HG03159 (cell line): ENCODE results near the gene FCHO2.
"Not testable (repeated sequence)": the region's sequence is repeated elsewhere in the genome, so short reads cannot be mapped to it uniquely, and the experiment has no call there.

Experiments used
- ATAC-seq: cut with Tn5 transposase; IDR thresholded peaks from one replicate; pipeline ENCODE4 v1.9.1; 2021; ENCODE audit warnings: mild to moderate bottlenecking, moderate library complexity; ENCODE audit not compliant: unreplicated experiment

FCHO2 gene

DNA sequence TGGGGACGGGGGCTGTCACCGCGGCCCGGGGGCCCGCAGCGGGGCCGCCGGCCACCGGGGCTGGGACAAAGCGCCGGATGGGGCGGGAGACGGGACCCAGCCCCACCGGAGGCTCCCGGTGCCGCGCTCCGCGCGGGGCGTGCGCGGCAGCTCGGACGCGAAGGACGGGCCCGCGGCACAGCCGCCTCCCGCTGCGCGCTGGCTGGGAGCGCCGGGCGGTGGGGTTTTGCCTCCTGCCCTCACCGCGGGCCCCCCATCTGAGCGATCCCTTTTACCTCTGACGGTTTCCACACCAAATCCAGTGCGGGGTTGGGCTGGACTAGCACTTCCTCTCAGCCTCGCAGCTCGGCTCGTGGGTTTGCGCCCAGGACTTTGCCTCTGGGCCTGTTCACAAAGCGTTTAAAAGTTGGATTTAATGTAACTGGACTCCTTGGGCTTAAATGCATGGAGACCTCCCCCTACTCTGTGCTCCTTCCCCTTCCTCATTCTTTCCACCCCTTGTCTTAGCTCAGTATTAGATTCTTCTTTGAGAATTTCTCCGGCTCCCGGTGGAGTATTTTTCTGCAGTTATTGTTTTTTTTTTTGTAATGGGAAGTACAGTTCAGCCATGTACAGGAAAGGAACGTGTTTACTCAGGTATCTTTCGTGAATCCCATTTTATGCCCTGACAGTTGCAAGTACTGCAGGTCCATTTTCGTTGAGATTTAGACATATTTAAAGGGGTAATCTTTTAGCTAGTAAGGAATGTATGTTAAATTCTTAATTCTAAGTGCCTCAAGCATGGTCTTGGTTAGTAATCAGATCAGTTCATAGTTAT, 691 bp downstream of the FCHO2 start:
- peak; percentile 30 for ATAC-seq

DNA sequence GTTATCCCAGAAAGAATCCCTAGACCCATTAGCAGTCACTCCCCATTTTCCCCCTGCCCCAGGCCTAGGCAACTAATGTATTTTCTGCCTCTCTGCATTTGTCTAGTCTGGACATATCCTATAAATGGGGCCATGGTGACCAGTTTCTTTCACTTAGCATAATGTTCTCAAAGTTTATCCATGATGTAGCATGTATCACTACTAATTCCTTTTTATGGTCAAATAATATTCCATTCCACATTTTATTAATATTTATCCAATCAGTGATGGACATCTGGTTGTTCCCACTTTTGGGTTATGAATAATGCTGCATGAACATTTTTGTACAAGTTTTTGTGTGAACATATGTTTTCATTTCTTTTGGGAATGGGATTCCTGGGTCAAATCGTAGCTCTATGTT, 1.5 kb downstream of the FCHO2 start:
- ATAC-seq, result no peak

DNA sequence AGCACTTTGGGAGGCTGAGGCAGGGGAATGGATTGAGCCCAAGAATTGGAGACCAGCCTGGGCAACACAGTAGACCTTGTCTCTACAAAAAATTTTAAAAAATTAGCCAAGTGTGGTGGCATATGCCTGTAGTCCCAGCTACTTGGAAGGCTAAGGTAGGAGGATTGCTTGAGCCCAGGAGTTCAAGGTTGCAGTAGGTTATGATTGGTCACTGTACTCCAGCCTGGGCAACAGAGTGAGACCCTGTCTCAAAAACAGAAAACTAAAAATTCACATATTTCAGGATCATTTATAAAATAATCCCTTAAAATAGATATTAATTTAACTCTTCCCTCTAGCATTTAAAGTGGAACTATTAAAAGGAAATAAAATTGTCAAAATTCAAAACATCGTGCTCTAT, 3.4 kb downstream of the FCHO2 start:
- no peak for ATAC-seq

DNA sequence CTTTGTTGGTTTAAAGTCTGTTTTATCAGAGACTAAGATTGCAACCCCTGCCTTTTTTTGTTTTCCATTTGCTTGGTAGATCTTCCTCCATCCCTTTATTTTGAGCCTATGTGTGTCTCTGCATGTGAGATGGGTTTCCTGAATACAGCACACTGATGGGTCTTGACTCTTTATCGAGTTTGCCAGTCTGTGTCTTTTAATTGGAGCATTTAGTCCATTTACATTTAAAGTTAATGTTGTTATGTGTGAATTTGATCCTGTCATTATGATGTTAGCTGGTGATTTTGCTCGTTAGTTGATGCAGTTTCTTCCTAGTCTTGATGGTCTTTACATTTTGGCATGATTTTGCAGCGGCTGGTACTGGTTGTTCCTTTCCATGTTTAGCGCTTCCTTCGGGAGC, 18.6 kb downstream of the FCHO2 start:
- ATAC-seq, result not testable (repeated sequence)

DNA sequence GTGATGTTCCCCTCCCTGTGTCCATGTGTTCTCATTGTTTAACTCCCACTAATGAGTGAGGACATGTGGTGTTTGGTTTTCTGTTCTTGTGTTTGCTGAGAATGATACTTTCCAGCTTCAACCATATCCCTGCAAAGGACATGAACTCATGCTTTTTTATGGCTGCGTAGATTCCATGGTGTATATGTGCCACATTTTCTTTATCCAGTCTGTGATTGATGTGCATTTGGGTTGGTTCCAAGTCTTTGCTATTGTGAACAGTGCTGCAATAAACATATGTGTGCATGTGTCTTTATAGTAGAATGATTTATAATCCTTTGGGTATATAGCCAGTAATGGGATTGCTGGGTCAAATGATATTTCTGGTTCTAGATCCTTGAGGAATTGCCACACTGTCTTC, 21.0 kb downstream of the FCHO2 start:
- not testable (repeated sequence) for ATAC-seq

DNA sequence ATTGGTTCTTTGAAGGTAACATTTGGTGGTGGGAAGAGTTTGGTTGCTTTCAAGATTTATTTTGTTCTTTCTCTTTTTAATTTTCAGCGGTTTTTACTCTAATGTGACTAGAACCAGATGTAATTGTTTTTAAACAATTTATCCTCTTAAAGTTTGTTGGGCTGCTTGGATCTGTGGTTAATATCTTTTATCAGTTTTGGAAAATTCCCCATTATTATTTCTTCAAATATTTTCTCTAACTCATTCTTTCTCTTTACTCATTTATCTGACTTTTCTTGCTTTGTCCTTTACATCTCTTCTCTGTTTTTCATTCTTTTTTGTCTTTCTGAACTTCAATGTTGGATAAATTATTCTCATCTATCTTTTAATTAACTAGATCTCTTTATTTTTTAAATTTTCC, 29.9 kb downstream of the FCHO2 start:
- no peak for ATAC-seq

DNA sequence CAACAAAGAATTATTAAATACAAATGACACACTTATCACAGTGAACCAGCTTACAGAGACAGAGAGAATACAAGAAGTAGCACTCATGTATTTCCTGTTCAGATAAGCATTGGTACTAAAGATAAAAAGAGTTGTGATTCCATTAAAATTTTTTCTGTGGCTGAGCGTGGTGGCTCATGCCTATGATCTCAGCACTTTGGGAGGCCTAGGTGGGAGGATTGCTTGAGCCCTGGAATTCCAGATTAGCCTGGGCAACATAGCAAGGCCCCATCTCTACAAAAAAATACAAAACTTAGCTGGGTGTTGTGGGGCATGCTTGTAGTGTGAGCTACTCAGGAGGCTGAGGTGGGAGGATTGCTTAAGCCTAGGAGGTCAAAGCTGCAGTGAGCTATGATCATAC, 32.9 kb downstream of the FCHO2 start:
- no peak for ATAC-seq

DNA sequence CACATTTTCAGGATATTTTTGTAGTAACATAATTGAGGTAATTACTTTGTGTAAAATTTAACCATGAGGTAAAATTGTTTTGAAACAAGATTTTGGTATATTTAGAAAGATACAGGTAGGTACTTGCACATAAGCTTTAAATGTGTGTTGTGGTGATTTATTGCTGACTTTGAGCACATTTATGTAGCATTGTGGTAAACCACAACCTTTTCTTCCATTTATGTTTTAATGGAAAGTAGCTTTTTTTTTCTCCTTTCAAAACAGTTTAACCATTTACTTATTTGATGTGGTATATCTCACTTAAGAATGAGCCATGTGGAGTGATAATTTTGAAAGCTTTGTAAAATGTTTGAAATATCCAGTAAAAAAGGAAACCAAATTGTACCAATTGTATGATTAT, 35.6 kb downstream of the FCHO2 start:
- no peak for ATAC-seq

DNA sequence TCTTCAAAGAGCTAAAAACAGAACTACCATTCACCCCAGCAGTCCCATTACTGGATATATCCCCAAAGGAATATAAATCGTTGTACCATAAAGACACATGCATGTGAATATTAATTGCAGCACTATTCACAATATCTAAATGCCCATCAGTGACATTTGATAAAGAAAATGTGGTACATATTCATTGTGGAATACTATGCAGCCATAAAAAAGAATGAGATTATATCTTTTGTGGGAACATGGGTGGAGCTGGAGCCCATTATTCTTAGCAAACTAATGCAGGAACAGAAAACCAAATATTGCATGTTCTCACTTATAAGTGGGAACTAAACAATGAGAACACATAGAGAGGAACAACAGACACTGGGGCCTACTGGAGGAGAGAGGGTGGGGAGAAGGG, 38.7 kb downstream of the FCHO2 start:
- no peak for ATAC-seq

DNA sequence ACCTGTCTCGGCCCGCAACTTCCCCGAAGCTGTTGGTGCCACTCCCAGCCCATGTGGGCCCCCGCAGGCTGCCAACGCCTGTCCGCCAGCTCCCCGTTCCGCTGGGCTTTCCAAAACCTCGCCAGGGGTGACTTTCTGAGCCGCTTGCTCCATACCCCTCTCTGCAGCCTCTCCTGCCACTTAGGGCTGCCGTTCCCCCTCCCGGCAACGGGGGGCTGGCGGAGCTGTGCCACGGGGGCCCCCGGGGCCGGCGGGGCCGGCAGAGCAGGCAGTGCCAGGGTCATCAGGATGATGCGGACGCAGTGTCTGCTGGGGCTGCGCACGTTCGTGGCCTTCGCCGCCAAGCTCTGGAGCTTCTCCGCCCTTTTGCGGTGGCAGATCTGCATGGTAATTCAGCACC, 40.8 kb downstream of the FCHO2 start:
- ATAC-seq, result no peak

DNA sequence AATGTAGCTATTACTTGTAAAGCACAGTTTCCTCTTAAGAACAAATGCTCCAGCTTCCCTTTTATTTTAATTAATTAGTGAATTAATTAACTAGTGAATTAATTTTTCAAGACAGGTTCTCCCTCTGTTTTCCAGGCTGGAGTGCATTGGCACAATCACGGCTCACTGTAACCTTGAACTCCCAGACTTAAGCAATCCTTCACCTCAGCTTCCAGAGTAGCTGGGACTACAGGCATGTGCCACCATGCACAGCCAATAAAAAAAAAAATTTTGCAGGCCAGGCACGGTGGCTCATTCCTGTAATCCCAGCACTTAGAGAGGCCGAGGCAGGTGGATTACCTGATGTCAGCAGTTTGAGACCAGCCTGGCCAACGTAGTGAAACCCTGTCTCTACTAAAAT, 44.1 kb downstream of the FCHO2 start:
- ATAC-seq, result no peak

DNA sequence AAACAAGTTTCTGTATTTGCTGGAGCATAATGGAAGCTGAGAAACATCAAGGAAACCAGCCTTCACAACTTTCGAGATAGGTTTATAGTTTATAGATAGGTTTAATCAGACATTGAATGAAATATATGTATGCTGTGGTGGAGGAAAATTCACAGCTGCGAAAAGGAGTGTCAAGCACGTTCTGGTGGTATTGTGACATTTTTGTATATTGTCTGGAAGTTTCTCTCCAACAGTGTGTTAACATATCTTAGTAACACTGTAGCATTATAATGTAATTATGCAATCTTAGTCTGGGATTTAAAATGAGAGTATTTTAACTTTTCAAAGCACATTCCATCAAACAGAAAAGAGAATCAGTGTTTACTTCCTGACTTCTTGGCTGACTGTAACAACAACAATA, 50.0 kb downstream of the FCHO2 start:
- ATAC-seq, result no peak

DNA sequence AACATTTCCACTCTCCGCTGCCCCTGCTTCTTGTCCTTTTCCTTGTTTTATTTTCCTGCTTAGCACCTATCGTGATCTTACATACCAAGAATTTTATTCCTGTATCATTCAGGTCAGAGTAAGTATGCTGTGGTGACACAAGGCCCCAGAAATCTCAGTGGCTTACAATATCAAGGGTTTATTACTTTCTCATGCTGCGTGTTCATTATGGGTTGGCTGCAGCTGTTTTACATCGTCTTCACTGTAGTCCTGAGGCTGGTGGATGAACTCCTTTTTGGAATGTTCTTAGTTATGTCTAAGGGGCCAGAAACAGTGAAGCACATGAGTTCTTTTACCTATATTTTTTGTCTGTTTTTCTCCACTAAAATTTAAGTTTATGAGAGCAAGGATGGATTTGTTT, 51.2 kb downstream of the FCHO2 start:
- ATAC-seq, result no peak

DNA sequence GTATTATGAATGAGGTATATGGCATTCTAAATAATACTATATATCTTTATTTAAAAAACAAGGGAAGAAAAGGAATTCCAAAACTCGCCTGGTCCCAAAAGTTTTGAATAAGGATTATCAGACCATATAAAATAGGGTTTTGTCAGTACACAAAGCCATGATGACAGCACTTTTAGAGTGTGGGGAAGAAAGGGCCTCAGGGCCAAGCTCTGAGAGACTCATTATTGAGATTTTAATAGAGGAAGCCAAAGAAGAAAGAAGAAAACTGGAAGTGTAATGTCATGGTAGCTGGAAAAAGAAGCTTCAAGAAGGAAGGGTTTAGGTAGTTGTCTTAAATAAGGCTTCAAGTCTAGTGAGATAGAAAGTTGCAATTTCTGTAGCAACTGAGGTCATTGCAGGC, 53.0 kb downstream of the FCHO2 start:
- no peak for ATAC-seq

DNA sequence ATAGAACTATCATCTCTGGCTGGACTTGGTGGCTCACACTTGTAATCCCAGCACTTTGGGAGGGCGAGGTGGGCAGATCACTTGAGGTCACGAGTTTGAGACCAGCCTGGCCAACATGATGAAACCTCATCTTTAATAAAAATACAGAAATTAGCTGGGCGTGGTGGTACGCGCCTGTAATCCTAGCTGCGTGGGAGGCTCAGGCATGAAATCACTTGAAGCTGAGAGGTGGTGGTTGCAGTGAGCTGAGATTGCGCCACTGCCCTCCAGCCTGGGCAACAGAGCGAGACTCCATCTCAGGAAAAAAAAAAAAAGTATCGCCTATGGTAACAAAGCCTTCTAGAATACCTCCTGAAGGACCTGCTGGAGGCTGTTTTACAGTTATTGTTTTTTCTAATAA, 55.8 kb downstream of the FCHO2 start:
- not testable (repeated sequence) for ATAC-seq

DNA sequence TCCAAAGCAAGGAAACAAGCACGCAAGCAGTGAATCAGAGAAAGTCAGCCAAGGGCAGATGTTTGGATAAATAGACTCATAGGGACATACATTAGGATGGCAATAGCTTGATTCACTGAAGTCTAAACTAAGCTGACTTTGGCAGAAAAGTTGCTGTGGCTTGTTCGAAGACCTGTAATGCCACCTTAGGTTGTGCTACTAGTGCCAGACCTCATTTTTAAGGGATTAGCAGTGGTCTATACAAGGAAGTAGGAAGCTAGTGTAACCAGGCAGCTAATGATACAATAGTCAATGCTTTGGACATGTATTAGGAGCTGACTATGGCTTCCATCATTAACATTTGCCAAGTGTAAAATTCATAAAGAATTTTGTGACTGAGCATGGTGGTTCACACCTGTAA, 63.1 kb downstream of the FCHO2 start:
- no peak for ATAC-seq

DNA sequence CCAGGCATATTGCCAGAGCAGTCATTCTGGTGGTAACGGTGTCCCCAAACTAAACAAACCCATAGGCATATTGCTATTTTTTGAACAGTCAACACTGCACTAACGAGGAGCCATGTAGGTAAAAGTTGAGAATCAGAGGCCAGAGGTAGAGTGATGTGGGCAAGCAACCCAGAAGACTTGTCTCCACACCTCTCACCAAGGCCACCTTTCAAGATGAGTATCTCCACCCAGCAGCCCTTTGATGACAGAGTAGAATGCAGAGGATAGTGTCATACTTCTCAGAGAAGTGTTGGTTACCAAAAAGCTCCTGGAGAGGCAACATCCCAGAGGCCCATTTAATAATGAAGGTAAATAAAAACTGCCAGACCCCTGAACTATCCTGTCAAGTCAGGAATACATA, 63.9 kb downstream of the FCHO2 start:
- no peak for ATAC-seq

DNA sequence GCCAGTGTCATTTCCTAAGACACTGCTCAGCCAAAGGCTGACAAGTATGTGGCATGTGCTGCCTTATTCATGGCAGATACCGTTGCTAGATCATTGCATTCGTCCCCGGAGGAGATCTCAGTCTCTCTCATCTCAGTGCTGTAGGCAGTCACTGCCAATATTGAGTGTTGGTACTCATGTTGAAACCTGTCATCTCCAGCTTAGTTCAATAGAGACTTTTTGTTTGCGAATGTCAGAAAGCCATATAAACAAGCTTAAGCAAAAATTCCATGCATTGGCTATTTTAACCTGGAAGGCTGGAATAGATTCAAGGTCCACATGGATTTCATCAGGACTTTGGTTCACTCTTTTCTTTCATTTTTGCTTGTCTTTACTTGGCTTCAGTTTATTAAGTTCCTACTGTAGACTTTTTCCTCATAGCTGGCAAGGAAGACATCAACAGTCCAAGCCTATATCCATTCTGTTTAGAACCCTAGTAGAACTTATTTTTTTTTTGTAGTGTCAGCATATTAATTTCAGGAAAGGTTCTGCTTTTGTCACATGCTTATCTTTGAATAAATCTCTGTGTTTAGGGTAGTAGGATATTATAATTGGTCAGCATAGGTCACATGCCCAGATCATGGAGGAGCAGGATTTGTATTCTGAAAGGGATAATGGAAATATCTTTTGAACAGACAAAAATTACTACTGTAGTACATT, 66.8 kb downstream of the FCHO2 start:
- ATAC-seq, result no peak

DNA sequence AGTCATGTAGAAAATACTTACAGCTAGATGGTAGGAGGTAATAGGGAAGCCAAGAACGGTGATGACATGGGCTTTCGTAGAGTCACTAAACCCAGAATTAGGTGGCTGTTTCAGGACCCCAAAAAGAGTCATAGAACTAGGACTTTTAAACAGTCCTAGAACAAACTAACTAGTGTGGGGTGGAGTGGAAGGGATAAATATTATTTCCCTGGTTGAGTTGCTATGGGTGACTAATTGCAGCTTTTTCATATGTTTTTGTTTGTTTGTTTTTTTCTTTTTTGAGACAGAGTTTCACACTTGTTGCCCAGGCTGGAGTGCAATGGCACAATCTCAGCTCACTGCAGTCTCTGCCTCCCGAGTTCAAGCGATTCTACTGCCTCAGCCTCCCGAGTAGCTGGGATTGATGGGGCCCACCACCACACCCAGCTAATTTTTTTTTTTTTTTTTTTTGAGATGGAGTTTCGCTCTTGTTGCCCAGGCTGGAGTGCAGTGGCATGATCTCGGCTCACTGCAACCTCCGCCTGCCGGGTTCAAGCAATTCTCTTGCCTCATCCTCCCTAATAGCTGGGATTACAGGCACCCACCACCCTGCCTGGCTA, 69.2 kb downstream of the FCHO2 start:
- ATAC-seq, result not testable (repeated sequence)

DNA sequence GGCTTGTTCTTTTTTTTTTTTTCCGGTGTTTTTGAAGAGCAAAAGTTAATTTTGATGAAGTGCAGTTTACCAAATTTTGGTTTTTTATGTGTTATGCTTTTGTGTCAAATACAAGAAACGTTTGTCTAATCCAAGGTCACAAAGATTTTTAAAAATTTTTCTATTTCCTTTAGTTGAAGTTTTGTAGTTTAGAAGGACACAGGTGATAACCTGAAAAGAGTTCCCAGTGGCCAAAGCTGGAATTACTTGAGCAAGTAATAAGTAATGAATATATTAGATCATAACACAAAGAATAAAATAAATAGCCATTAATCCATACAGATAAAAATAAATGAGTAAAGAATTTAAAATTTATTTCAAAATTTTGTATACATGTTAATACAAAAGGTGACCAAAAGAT, 71.5 kb downstream of the FCHO2 start:
- no peak for ATAC-seq

DNA sequence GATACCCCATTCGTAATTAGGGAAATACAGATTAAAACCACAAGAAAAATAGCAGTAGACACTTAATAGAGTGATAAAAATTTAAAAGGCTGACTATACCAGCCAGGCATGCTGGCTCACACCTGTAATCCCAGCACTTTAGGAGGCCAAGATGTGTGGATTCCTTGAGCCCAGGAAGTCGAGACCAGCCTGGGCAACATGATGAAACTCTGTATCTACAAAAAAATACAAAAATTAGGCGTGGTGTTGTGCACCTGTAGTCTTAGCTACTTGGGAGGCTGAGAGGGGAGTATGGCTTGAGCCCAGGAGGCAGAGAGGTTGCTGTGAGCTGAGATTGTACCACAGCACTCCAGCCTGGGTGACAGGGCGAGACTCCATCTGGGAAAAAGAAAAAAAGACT, 72.0 kb downstream of the FCHO2 start:
- no peak for ATAC-seq

DNA sequence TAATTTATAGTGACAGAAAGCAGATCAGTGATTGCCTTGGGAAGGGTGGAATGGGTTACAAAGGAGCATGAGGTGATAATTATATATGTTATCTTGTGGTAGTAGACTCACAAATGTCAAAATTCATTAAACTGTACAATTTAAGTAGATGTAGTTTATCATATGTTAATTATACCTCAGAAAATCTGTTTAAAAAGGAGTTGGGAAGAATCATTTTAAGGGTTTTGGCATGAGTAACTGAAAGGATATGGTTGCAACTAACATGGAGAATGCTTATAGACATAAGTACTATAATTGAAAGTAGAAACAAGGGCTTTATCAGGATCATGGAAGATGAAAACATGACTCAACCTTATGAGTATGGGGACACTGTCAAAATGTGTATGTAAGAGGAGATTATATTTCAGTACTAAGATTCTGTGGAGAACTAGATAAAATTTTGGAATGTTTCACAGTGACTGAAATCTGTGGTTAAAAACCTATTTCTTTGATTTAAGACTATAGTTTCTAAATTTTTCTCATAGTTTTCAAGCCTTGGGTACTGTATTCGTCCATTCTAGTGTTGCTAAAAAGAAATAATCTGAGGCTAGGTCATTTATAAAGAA, 73.3 kb downstream of the FCHO2 start:
- no peak for ATAC-seq
